HG02798 (cell line): ENCODE results near the gene RNF227.

ENCODE experiments used
- ATAC-seq: cut with Tn5 transposase; IDR thresholded peaks from one replicate; pipeline ENCODE4 v1.9.1; 2021; ENCODE audit warnings: mild to moderate bottlenecking; ENCODE audit not compliant: unreplicated experiment, poor library complexity

Gene RNF227

DNA sequence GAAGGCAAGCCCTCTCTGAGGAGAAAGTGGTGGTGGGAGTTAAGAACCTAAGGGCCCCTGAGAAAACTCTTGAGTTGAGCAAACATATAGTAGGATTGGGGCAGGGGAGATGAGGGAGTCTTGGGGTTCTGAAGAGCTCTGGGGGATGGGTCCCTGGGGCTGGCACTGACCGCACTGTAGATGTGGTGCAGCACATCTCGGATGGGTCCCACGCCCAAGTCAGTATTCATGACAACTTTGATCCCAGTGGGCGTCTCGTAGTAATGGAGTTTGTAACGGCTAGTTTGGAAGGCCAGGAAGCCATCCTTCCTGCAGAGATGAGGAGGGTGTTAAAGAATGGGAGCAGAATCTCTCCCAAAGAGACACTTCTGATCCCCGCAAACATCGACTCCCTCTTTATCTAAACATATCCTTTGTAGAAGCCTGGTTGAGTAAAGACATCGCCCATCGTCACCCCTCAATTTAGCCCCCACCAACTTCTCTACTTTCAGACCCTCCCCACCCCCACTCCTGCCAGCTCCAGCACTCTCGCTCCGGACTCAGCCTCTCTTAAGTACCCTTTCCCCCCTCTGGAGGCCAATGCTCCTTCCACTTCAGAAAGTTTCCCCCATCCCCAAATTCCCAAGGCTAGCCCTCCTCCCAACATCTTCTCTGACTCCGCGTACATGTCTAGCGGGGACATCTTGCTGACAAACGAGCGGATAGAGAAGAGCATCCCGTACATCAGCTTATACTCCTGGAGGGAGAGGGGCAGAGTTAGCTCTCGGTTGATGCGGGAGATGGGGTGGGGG, 14.9 kb upstream of the RNF227 start:
- no peak for ATAC-seq

GRCh38 chr17:7929158-7930023, 13.3 kb upstream of the RNF227 start, which contains the start of gene KCNAB3:
TSS of gene KCNAB3 (minus strand) at chr17:7929856. CDS start at chr17:7929435, 421 bp downstream.
- ATAC-seq = no peak

DNA sequence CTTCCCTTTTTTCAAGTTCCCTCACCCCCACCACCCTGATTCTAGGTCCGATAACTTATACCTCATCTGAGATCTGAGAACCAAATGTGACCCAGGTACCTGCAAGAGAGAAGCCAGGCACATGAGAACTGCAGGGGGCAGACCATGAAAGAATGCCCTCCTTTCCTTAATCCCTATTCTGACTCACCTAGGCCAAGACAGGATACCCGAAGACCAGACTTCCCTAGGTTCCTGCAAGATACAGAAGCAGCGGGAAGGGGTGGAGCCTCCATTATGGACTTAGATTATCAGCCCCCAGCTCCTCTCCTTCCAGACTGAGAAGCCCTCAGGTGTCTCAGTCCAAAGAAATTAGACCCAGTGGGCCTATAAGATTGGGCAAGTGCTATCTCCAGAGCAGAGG, 11.5 kb upstream of the RNF227 start:
- ATAC-seq = no peak

GRCh38 chr17:7922845-7923628, 6.9 kb upstream of the RNF227 start:
- ATAC-seq = peak; percentile 63

GRCh38 chr17:7922269-7922844, 6.3 kb upstream of the RNF227 start:
- ATAC-seq = no peak

DNA sequence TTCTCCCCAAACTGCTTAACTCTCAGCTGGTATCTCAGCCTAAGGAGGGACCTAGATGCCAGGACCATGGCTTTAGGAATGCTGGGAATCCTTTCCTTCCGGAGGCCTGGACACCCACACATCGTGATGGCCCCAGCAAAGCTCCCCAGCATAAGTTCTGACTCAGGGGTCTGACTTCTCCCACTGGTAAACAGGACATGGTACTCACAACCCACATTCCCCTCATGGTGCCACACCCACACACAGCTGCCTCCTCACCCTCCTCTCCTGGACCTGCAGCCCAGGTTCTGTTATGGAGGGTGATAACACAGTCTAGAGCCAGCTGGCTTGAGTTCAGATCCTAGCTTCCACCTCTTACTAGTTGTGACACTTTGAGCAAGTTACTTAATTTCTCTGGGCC, 719 bp upstream of the RNF227 start:
- ATAC-seq = no peak

- no peak for ATAC-seq
Observed at GRCh38 chr17:7916385-7916682, 245 bp upstream of the RNF227 start.

DNA sequence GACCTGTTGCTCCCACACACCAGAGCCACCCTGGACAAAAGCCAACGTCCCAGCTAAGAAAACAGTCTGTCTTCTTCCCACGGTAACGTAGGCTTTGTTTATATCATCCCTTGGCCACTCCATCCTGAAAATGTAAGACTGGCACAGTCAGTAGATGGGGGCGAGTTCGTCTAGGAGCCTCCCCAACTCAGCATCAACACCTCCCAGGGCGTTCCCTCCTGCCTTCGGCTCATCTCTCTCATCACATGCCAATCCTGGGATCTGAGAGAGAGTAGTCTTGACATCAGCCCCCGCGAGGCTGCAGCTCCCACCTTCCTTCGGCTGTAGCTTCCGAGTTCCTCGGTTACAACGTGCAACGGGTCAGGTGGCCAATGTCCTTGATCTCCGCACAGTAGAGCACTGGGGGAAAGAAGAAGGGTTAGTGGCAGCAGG, 894 bp downstream of the RNF227 start:
- ATAC-seq = no peak

DNA sequence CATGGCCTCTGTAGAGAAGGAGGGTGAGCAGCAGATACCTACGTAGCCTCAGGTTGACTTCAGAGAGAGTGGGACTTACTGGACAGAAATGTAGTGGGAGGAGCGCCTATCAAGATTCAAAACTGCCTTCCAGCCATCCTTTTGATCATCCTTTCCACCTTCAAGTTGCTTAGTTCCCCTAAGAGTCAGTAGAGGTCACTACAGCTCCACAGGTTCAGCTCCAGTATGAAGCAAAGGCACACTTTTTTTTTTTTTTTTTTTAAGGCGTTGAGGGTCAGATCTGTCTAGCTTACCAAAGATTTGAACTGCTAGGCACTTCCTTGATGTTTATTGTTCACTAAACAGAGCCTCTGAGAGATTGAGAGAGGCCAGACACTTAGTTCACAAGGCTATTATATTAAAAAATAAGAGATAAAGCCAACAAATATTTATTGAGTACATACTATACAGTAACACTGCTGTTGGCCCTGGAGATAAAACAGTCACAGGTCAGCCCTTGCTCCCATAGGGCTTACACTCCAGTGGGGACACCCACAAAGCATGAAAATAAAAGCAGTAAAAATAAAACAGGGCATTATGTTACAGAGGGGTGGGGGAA, 3.1 kb downstream of the RNF227 start:
- no peak for ATAC-seq

- ATAC-seq = no peak
Observed at GRCh38 chr17:7911116-7911515, 5.0 kb downstream of the RNF227 start.

DNA sequence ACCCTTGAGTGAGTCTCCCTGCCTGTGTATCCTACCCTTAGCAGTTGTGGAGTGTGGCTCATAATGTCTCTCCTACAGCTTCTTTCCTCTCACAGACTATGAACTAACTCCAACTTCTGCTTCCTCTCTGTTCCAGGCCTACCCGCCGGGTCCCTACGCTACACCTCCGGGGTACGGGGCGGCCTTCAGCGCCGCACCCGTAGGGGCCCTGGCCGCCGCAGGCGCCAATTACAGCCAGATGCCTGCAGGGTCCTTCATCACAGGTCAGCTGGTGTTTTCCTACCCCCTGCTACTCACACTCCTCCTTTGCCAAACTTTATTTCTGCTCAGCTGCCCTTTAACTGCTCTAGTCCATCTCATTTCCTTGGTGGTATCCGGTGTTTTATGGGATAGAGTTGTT, 5.4 kb downstream of the RNF227 start:
- no peak for ATAC-seq

- no peak for ATAC-seq
Observed at GRCh38 chr17:7910281-7910680, 5.8 kb downstream of the RNF227 start.

DNA sequence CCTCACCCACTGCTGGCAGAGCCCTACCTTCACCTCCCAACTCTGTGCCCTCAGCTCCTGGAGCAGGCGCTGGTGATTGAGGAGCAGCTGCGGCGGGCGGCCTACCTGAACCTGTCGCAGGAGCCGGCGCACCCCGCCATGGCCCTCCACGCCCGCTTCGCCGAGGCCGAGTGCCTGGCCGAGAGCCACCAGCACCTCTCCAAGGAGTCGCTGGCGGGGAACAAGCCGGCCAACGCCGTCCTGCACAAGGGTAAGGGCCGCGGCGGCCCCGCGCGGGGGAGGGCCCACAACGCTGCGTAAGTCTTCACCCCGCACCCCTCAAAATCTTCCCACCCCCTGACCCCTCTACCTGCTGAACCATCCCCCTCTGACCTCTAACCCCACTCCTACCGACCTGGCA, 7.0 kb downstream of the RNF227 start:
- ATAC-seq = no peak

GRCh38 chr17:7903154-7904103, 12.7 kb downstream of the RNF227 start:
- ATAC-seq = no peak

- no peak for ATAC-seq
Observed at GRCh38 chr17:7897773-7898172, 18.3 kb downstream of the RNF227 start.

DNA sequence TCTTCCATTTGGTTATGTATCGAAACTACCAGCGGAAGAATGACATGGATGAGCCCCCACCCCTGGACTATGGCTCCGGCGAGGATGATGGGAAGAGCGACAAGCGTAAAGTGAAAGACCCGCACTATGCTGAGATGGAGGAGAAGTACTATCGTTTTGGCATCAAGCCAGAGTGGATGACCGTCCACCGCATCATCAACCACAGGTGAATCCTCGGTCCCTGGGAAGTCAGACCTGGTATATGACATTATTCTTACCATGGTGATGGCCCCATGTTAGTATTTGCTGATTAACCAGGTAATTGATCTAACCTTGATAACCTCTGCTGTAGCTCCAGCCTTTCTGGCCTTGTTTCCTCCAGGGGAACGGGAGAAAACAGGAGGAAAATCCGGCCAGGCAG, 19.0 kb downstream of the RNF227 start:
- no peak for ATAC-seq

GRCh38 chr17:7894866-7895265, 21.2 kb downstream of the RNF227 start:
- ATAC-seq = no peak

DNA sequence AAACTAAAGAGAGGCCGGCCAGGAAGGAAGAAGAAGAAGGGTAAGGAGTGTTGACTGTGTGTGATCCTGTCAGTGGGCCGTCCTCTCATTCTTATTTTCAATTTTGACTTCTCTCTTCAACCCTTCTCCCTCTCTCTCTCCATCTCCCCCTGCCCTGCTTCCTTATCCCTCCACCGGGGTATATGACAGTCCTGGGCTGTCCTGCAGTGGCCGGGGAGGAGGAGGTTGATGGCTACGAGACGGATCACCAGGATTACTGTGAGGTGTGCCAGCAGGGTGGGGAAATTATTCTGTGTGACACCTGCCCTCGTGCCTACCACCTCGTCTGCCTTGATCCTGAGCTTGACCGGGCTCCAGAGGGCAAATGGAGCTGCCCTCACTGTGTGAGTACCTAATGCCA, 21.9 kb downstream of the RNF227 start:
- no peak for ATAC-seq
